ENCODE measurements around the gene ZNF692.

- no peak for TF ChIP-seq CTCF (IDR thresholded peaks at IDR 0.05)
- no peak for TF ChIP-seq POLR2A (IDR thresholded peaks at IDR 0.05)
- no peak for TF ChIP-seq POLR2AphosphoS5 (IDR thresholded peaks at IDR 0.05)
Measured at GRCh38 chr1:248857749-248858095, 1.2 kb downstream of the ZNF692 start.

Data from upper lobe of left lung (tissue), 4 donors.